HG03025 (cell line): Measurements from ENCODE around the gene NUMBL.

ENCODE experiments used
- ATAC-seq: cut with Tn5 transposase; IDR thresholded peaks from one replicate; pipeline ENCODE4 v1.9.1; 2021; ENCODE audit warnings: mild to moderate bottlenecking, moderate library complexity; ENCODE audit not compliant: unreplicated experiment, low FRiP score

Gene NUMBL

DNA sequence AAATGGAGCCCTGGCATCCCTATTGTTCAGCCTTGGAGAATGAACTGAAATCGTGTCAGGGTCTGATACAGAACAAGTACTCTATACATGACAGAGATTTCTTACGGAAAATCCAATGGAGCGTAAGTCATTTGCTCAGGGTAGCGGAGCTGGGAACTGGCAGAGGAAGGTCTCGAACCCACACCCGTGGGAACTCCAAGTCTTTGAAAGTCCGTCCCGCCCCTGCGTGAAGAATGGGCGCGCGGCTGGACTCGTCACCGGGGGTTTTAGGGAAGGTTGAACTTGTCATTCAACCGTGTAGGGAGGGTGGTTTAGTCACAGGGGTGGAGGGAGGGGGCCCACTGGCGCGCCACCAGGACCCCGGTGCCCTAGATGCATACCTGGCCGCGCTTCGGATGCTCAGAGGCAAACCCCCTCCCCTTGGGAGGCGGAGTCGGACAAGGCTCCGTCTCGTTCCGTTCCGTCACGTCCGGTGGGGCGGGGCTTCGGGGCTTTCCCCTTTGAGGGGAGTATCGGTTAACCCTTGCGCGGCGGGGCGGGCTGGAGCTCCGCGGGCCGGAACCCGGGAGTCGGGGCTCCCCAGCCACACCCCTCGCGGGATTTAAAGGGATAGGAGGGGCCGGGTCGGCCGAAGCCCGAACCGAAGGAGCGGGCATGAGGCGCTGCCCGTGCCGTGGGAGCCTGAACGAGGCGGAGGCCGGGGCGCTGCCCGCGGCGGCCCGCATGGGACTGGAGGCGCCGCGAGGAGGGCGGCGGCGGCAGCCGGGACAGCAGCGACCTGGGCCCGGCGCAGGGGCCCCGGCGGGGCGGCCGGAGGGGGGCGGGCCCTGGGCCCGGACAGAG is 26.3 kb upstream of the NUMBL start, which contains the start of the genes COQ8B and ITPKC:
Gene COQ8B (minus strand): TSS at position 405 of the 843 bp plus-strand sequence. CDS start 2,254 bp downstream, outside the sequence.
Gene ITPKC (plus strand): TSS at position 631 of the 843 bp plus-strand sequence. CDS start 24 bp downstream, at position 655.
- peak; percentile 65 for ATAC-seq

DNA sequence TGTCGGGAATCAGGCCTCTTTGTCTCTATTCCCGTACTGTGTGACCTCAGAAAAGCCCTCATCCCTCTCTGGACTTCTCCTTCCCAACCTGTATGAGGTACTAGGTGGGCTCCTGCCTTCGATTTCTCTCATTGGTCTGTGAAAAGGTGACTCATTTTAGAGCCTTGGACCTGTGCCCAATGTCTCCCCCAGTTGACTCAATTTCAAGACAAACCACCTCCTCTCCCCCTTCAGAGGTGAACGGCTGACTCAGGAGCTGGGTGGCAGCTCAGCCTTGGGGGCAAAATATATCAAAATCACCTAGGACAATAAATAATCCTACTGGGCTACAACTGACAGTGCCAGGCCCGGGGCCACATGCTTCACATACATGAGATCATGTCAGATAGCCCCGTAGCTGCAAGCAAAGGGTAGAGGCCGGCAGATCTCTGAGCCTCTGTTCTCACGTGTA is 25.6 kb upstream of the NUMBL start:
- no peak for ATAC-seq

DNA sequence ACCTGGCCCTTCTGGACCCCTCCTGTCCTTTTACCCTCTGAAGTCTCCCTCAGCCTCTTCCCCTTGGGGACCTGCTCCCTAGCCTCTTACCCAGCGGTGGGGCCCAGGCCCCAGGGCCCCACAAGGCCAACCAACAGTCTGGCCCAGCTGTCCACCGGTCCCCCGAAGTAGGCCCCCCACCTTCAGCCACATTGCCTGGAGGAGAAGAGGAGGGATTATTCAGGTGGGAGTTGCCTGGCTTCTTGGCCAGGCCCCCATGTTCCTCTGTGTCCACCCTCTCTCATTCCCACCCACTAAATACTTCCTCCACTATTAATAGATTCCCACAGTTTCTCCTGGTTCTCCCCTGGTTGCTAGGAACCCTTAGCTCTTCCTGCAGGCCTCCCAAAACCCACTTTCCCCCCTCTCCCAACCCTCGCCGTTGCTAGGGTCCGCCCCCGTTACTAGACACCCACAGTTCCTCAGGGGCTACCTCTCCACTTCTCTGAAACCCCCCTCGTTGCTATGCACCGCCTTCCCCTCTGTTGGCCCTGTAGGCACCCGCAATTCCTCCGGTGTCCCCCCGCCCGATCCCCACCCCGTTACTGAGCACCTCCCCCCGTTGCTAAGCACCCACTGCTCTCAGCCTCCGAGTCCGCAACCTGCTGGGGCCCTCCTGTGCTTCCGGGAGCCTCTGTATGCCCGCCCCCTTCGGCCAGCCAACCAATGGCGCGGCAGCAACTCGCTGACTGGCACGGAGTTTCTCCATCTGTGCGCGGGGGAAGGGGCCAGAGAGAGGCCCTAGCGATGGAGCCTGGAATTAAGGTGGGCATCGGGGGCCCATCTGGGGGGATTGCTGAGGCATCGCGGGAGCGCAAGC is 24.2 kb upstream of the NUMBL start:
- ATAC-seq, result peak; percentile 40

DNA sequence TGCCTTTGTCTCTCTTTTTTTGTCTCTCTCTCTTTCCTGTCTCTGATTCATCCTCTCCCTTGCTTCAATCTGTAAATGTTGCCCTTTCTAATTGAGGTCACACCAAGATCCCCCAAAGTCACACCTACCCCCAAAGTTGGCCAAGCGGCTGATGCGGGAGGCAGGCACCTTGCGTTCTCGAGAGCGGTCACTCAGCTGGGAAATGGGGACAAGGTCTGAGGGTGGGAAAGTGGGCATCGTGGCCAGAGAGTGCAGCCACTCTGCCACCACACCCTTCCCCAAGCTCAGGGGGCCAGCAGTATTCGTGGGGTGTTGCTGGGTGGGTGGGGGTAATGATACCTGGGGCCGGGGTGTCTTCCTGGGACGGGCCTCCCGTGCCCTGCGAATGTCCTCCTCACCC is 23.5 kb upstream of the NUMBL start:
- ATAC-seq, result no peak

DNA sequence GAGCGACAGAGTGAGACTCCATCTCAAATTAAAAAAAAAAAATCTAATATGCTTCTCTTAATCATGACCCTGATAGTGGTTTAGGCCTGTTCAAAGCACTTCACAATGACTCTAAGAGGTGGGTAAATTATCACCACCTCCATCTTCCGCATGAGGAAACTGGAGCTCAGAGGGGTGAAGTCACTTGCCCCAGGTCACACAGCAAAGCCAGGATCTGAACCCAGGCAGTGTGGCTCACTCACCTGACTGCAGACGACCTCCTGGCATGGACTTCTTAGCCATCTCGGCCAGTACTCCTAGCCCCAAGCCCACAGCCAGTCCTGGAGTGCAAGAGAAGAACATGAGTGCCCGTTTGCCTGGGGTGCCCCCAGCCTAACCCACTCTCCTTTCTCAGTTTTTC is 19.4 kb upstream of the NUMBL start:
- no peak for ATAC-seq

- no peak for ATAC-seq
Observed at GRCh38 chr19:40707615-40708014, 17.2 kb upstream of the NUMBL start.

DNA sequence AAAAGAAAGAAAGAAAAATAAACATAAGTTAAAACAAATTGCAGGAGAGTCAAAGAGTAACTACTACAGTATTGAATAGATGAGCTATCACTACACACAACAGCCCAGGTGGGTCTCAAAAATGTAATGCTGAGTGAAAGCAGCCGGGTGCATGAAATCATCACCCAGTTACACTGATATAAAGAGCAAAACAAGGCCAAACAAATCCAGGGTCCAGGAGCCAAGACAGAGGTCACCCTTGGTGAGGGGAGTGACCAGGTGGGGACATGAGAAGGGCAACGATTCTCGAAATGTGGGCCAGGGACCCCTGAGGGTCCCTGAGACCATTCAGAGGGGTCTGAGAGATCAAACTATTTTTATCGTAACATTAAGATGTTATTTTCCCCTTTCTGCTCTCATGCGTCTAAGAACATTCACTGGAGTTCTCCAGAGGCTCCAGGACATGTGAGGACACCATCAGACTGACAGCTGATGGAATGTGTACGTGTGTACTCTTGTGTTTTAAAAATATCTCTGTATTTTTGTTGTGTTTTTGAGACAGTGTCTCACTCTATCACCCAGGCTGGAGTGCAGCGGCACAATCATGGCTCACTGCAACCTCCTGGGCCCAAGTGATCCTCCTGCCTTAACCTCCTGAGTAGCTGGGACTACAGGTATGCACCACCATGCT is 15.6 kb upstream of the NUMBL start:
- ATAC-seq, result no peak

GRCh38 chr19:40705362-40705651 is 14.9 kb upstream of the NUMBL start:
- no peak for ATAC-seq

GRCh38 chr19:40704491-40705361 is 14.3 kb upstream of the NUMBL start:
- ATAC-seq, result no peak

- no peak for ATAC-seq
Observed at GRCh38 chr19:40703029-40703755, 12.7 kb upstream of the NUMBL start.

- no peak for ATAC-seq
Observed at GRCh38 chr19:40702337-40703012, 12.0 kb upstream of the NUMBL start.

GRCh38 chr19:40701758-40702157 is 11.3 kb upstream of the NUMBL start:
- ATAC-seq, result no peak

DNA sequence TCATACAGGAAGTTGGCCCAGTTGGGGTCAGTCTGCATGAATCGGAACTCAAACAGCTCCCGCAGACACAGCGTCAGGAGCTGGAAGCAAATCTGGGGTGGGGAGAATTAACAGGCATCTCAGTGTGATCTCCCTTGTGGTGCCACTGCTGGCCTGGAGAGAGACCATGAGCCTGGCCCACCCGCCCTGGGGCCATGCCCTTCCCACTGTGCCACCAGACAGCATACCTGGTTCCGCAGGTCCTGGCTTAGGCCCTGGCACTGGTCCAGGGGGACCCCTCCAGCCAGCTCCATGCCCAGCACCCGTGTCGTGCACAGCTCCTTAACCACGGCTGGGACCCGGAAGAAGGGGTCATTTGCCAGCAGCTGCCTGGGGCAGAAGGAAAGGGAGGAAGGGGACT is 9.6 kb upstream of the NUMBL start:
- ATAC-seq, result no peak

DNA sequence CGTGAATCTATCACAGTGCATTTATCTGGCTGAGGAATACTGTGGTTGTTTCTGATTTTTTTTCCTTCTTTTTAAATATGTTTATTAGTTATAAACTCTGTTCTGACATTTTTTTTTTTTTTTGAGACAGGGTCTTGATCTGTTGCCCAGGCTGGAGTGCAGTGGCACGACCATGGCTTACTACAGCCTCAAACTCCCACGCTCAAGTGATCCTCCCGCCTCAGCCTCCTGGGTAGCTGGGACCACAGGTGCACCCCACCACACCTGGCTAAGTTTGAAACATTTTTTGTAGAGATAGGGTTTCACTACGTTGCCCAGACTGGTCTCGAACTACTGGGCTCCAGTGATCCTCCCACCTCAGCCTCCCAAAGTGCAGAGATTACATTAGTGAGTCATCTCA is 6.6 kb upstream of the NUMBL start:
- ATAC-seq, result no peak

DNA sequence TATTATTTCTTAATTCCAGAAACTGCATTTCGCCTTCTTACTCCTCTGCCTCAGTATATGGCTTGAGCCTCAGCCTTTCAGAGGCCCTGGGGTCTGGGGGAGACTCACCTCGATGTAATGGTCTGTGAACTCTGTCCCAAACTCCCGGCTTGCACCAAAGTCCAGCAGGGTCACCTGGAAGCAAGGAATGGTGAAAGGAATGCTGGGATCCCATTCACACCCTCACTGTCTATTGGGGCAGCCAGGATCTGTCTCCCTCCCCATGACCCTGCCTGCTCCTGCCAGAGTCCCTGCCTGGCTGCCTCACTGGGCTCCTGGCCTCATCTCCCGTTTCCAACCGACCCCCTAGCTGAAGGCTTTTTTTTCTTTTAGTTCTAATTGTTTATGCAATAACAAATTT is 5.4 kb upstream of the NUMBL start:
- no peak for ATAC-seq

DNA sequence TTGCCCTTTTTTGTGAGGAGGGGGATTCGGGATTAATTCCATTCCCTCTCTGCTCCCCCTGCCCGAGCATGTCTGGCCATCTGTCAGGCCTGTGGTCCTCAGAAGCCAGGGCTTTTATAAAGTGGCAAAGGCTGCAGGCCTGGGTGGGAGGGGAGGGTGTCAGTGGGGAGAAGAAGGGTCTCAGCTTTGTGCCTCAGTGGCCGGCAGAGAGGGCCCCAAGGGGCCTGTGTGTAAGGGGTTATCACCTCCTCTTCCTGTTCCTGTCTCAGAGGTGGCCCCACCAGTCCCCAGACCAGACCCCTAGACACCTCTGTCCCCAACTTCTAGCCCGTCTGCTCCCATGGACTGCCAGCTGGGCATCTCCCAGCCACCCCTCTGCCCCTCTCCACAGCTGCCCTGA is 3.4 kb upstream of the NUMBL start:
- ATAC-seq, result no peak

DNA sequence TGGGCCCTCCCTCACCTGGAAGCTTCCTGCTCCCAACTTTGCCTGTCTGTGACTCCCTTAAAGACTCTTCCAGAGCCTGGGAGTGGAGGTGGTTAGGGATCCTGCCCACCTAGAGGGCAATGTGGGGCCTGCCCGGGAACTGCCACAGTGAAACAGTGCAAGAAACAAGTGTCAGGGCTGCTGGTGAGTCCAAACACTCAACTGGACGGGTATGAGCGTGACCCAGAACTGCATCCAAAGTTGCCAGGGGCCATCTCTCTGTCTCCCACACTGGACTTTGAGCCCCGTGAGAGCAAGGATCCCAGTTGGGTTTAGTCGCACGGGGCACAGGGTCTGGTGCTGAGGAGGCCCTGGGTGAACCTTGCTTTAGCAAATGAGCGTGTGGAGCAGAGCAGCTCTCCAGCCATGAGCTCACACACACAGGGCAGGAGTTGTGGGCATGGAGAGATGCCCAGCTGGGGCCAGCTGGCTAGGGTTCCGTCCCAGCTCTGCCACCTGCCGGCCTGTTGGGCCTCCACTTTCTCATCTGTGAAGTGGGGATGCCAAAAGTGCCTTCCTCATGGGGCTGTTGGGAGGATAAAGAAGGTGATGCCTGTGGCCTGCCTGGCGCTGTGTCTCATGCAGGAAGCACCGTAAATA is 2.8 kb upstream of the NUMBL start:
- ATAC-seq, result no peak

DNA sequence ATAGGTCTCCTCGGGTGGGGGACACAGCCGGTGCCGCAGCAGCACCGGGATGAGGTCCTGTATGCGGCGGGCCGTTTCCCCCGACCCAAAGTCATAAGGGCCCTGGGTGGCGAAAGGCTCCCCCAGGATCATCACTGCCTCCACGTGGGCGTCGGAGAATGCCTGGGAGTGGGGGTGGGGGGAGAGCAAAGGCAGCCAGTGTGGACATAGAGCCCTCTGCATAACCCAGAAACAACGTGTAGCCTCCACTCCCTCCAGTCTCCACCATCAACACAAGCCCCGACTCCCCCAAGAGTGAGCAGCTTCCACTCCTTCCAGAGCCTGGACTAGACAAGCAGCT is 1.7 kb upstream of the NUMBL start:
- ATAC-seq, result no peak
